AG08395 (cell line): ENCODE results near the gene NDUFB7.
"Not testable (repeated sequence)": the region's sequence is repeated elsewhere in the genome, so short reads cannot be mapped to it uniquely, and the experiment has no call there.

Experiments
- DNase-seq: peaks from one replicate; pipeline ENCODE4 v3.0.0; 2012; ENCODE audit warnings: mixed read lengths, low spot score

NDUFB7 gene

GRCh38 chr19:14570864-14571527 lies 870 bp downstream of the NDUFB7 start:
- DNase-seq: no peak

- no peak for DNase-seq
These were observed 4.8 kb downstream of the NDUFB7 start for GRCh38 chr19:14567079-14567478.

GRCh38 chr19:14566712-14567077 lies 5.2 kb downstream of the NDUFB7 start:
- DNase-seq: no peak

- DNase-seq: no peak
These were observed 5.8 kb downstream of the NDUFB7 start for GRCh38 chr19:14565765-14566711.

GRCh38 chr19:14565298-14565679 lies 6.6 kb downstream of the NDUFB7 start:
- DNase-seq: no peak

GRCh38 chr19:14564652-14565297 lies 7.1 kb downstream of the NDUFB7 start:
- DNase-seq: not testable (repeated sequence)

GRCh38 chr19:14563989-14564651 lies 7.7 kb downstream of the NDUFB7 start:
- DNase-seq: peak; percentile 18

GRCh38 chr19:14563590-14563926 lies 8.3 kb downstream of the NDUFB7 start:
- DNase-seq: no peak

GRCh38 chr19:14562660-14563589 lies 8.9 kb downstream of the NDUFB7 start:
- no peak for DNase-seq

GRCh38 chr19:14561847-14562351 lies 10.0 kb downstream of the NDUFB7 start:
- peak; percentile 19 for DNase-seq

- no peak for DNase-seq
These were observed 10.6 kb downstream of the NDUFB7 start for GRCh38 chr19:14561249-14561648.

- DNase-seq: no peak
These were observed 11.1 kb downstream of the NDUFB7 start for GRCh38 chr19:14560776-14561108.

- no peak for DNase-seq
These were observed 11.7 kb downstream of the NDUFB7 start for GRCh38 chr19:14559916-14560775.

GRCh38 chr19:14558370-14559066 lies 13.3 kb downstream of the NDUFB7 start:
- DNase-seq: no peak

- peak; percentile 94 for DNase-seq
These were observed 15.1 kb downstream of the NDUFB7 start for GRCh38 chr19:14556662-14557188.

GRCh38 chr19:14555918-14556661 lies 15.8 kb downstream of the NDUFB7 start:
- no peak for DNase-seq

- no peak for DNase-seq
These were observed 17.5 kb downstream of the NDUFB7 start for GRCh38 chr19:14554382-14554812.

GRCh38 chr19:14553939-14554243 lies 18.0 kb downstream of the NDUFB7 start:
- DNase-seq: no peak
